Lower lobe of right lung (tissue), 2 donors: ENCODE results near the gene KCNJ6. TPM values are rescaled to one million over a fixed set of nuclear protein-coding genes. Genes with fewer than 3 reads are reported as not detected.

ENCODE experiments used
- ATAC-seq, 2 donors: fragments of 200-7000 bp; cut with Tn5 transposase; one replicate each; pipeline ENCODE4 v1.9.1; 2020 to 2022; ENCODE audit warnings: mild to moderate bottlenecking in 2 of 2, moderate library complexity in 2 of 2
- DNase-seq: peaks from one replicate; pipeline ENCODE4 v3.0.0-alpha.2; 2020
- H3K27ac ChIP-seq: fragments of 200-600 bp; one replicate; pipeline ENCODE4 v1.8.0; 2022
- H3K27me3 ChIP-seq: fragments of 200-600 bp; one replicate; pipeline ENCODE4 v1.8.0; 2022; ENCODE audit warnings: low read depth
- H3K36me3 ChIP-seq: fragments of 200-600 bp; one replicate; pipeline ENCODE4 v1.8.0; 2022; ENCODE audit warnings: mild to moderate bottlenecking
- H3K4me1 ChIP-seq: fragments of 200-600 bp; one replicate; pipeline ENCODE4 v1.8.0; 2022
- H3K4me3 ChIP-seq: fragments of 200-600 bp; one replicate; pipeline ENCODE4 v1.8.0; 2022; ENCODE audit warnings: mild to moderate bottlenecking
- H3K9me3 ChIP-seq: fragments of 200-600 bp; one replicate; pipeline ENCODE4 v1.8.0; 2022
- intact Hi-C: fragments of 100-400 bp; cut with DNase I; formaldehyde crosslinking; loops from one replicate; pipeline ENCODE4 v1.11.0; 2022
- total RNA-seq: library from RNA; stranded (reverse); fragmentation: NEBNext Ultra II Directional; extraction: Animal tissue kit (Norgen Biotek cat#: 25700); gene quantifications from one replicate; pipeline ENCODE4 v1.2.1, GENCODE V29; 2021
- TF ChIP-seq, protein P1 (sequence below): fragments of 200-600 bp; IDR thresholded peaks from one replicate; pipeline ENCODE4 v1.8.0; 2022; ENCODE audit warnings: antibody characterized with exemption, mild to moderate bottlenecking
- donor health status: DM: no; HTN: yes; CAD: no; lungs with severe emphysema.

Gene KCNJ6
- total RNA-seq, 1 donor from 2014 or later: 0.09 TPM

DNA sequence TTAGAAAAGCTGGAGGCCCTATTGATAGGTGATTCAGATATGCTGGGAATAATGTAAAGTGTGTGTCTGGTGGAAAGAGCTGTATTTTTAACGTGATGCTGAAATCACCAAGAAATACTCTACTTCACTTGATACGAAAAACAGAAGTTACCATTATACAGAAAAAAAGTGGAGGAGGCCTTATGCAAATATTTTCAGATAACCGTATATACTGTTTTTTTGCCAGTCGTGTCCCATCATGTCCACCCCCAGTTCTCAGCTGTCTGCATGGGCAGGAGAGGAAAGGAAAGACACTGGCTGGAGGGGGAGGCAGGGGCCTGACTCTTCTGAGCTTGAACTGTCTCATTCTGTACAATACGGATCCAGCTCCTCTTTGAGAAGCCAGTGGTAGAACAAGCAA, 51.1 kb downstream of the KCNJ6 start:
- no peak for DNase-seq
- H3K27me3 ChIP-seq: no peaks in the 10 kb centered on the region
- no peaks in the 10 kb centered on the region for H3K4me1 ChIP-seq
- intact Hi-C loops: no loop called here
- no peak overlapping the region for H3K4me3 ChIP-seq
- no peak for ATAC-seq
- H3K27ac ChIP-seq: no peak overlapping the region
- TF ChIP-seq, protein P1, sequence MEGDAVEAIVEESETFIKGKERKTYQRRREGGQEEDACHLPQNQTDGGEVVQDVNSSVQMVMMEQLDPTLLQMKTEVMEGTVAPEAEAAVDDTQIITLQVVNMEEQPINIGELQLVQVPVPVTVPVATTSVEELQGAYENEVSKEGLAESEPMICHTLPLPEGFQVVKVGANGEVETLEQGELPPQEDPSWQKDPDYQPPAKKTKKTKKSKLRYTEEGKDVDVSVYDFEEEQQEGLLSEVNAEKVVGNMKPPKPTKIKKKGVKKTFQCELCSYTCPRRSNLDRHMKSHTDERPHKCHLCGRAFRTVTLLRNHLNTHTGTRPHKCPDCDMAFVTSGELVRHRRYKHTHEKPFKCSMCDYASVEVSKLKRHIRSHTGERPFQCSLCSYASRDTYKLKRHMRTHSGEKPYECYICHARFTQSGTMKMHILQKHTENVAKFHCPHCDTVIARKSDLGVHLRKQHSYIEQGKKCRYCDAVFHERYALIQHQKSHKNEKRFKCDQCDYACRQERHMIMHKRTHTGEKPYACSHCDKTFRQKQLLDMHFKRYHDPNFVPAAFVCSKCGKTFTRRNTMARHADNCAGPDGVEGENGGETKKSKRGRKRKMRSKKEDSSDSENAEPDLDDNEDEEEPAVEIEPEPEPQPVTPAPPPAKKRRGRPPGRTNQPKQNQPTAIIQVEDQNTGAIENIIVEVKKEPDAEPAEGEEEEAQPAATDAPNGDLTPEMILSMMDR: no peak
- no peaks in the 10 kb centered on the region for H3K9me3 ChIP-seq
- no peaks in the 10 kb centered on the region for H3K36me3 ChIP-seq

DNA sequence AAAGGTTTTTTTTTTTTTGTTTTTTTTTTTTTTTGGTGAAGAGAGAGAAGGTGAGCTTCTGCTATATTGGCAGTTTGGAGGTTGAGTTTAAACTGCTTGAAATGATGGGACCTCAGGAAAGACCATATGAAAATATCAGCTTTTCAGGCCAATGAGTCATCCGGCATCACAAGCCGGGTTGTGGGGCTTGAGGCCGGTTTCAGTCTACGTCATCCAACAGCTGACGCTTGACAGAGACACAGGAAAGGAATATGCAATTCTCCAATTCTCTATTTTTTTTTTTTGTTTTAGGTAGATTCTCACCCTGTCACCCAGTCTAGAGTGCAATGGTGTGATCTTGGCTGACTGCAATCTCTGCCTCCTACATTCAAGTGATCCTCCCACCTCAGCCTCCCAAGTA, 52.4 kb downstream of the KCNJ6 start:
- DNase-seq (peak; percentile 51), ATAC-seq (no peak)
- no peak overlapping the region for H3K4me3 ChIP-seq
- H3K27me3 ChIP-seq: no peaks in the 10 kb centered on the region
- TF ChIP-seq, protein P1: no peak
- H3K36me3 ChIP-seq: no peaks in the 10 kb centered on the region
- H3K27ac ChIP-seq: no peak overlapping the region
- H3K9me3 ChIP-seq: no peaks in the 10 kb centered on the region
- intact Hi-C loops: no loop called here
- H3K4me1 ChIP-seq: no peaks in the 10 kb centered on the region

DNA sequence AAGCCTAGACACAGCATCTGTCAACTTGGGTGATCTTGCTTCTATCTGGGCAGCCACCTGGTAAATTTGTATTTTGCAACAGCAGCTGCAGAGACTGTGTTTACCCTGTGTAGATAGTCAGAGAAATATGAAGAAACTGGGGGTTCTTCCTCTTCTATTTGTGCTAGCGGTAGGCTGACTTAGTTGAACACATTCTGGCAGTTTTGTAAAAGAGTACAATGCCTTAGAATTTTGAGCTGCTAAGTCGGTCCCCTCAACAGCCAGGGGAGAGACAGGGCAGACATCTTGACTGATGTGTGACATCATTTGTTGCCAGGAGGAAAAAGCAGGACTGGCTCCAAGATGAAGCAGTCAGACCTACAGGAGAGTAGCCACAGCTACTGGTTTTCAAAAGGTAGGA, 53.7 kb downstream of the KCNJ6 start:
- DNase-seq (no peak), ATAC-seq (peak; percentile 58 to 82)
- no peaks in the 10 kb centered on the region for H3K27me3 ChIP-seq
- no peaks in the 10 kb centered on the region for H3K9me3 ChIP-seq
- H3K27ac ChIP-seq: no peak overlapping the region
- H3K4me3 ChIP-seq: no peak overlapping the region
- intact Hi-C loops: no loop called here
- H3K4me1 ChIP-seq: no peaks in the 10 kb centered on the region
- H3K36me3 ChIP-seq: no peaks in the 10 kb centered on the region
- TF ChIP-seq, protein P1: no peak

DNA sequence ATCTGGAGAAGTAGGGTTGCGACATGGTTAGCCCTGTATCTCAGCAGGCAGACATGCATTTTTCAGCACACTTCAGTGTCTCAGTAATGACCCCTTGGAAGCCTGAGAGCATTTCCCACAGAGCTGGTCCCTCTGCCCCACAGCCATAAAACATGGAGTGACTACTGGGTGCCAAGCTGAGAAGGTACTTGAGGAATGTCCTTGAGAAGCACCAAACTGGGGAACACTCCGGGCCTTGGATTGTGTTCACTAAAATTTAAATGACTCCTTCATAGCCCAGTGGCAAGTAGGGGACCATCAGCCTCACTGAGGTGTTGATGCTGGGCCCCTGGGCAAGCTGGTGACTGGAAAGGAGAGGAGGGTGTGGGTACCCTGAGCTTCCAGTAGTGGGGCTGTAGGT, 54.7 kb downstream of the KCNJ6 start:
- Histone ChIP-seq H3K27me3 (no peaks in the 10 kb centered on the region), H3K4me1 (no peaks in the 10 kb centered on the region), H3K4me3 (no peak overlapping the region), H3K27ac (no peak overlapping the region), H3K36me3 (no peaks in the 10 kb centered on the region), H3K9me3 (no peaks in the 10 kb centered on the region)
- no peak for ATAC-seq
- TF ChIP-seq, protein P1: no peak
- intact Hi-C loops: no loop called here
- DNase-seq: no peak

DNA sequence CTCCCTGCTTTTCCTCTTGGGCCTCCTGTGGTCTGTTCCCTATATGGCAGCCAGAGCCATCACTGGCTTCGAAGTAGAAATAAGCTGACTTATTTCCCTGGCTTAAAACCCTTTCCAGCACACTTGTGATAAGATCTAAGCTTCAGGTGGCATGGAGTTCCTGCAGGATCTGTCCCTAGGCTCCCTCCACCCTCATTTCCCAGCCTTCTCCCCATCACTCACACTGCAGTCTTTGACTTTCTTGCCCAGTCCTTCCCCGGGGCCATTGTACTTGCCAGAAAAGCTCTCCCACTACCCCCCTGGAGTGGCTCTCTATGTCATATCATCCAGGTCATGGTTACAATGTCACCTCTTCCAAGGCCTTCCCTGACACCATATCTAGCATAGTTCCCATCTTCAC, 55.8 kb downstream of the KCNJ6 start:
- Histone ChIP-seq H3K4me1 (no peaks in the 10 kb centered on the region), H3K36me3 (no peaks in the 10 kb centered on the region), H3K4me3 (no peak overlapping the region), H3K27ac (no peak overlapping the region), H3K27me3 (no peaks in the 10 kb centered on the region), H3K9me3 (no peaks in the 10 kb centered on the region)
- ATAC-seq (no peak), DNase-seq (no peak)
- TF ChIP-seq, protein P1: no peak
- intact Hi-C loops: no loop called here
